Hematopoietic multipotent progenitor cell (in vitro differentiated cells): ENCODE data around the gene LCE5A. TPM values are rescaled to one million over a fixed set of nuclear protein-coding genes. Genes with fewer than 3 reads are reported as not detected.

ENCODE experiments used
- DNase-seq, 3 donors: peaks; one replicate each; pipeline ENCODE4 v3.0.0-alpha.2; 2011 to 2015; ENCODE audit warnings: low read depth in 2 of 3, low spot score in 2 of 3
- total RNA-seq: library from RNA; depleted of rRNA; stranded (reverse); fragments of >200 nt; gene quantifications from one replicate; pipeline ENCODE4 v1.2.3, GENCODE V29; 2012

LCE5A gene, protein sequence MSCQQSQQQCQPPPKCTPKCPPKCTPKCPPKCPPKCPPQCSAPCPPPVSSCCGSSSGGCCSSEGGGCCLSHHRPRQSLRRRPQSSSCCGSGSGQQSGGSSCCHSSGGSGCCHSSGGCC
- total RNA-seq: not detected

DNA sequence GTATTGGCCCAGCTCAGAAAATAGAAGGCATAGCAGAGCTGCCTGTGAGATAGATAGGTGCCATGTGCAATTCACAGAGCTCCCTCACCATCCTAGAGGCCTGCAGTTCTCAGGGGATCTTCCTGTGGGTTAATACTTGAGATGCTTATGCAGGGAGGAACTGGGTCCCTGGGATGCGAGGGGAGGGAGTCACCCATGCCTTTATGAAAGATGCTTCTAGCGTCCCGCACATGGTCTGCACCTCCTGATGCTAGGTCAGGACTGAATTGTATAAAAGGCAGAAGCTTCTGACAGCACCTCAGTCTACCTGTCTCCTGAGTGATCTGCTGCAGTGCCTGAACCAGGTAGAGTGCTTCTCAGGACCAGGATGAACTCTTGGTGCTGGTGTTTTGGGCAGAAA, at the start of gene LCE5A:
LCE5A (plus strand) TSS at position 301 of the 400 bp plus-strand sequence. CDS start 732 bp downstream, outside the sequence.
- no peak for DNase-seq

DNA sequence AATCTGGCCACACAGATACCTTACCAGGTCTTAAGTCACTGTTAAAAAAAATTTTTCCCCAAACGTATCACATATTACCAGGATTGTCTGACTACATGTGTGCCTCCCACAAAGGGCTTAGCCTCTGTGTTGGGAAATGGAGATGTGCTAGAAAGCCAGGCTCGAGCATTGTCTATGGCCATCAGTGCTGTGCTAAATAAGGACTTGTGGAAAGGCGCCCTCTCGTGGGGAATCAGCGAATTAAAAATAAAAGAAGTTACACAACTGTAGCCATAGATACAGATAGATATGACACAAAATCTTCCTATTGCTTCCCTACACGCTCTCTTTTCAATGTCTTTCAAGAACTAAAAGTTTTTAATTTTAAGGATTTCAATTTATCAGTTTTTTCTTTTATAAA, 49.1 kb upstream of the LCE5A start:
- peak; percentile 40 to 80 (median 68) for DNase-seq

DNA sequence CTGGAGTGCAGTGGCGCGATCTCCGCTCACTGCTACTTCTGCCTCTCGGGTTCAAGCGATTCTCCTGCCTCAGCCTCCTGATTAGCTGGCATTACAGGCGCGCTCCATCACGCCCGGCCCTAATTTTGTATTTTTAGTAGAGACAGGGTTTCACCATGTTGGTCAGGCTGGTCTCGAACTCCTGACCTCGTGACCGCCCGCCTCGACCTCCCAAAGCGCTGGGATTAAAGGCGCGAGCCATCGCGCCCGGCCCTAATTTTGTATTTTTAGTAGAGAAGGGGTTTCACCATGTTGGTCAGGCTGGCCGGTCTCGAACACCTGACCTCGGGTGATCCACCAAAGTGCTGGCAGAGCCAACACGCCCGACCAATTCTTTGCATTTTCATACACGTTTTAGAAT, 48.0 kb upstream of the LCE5A start:
- DNase-seq: no peak

DNA sequence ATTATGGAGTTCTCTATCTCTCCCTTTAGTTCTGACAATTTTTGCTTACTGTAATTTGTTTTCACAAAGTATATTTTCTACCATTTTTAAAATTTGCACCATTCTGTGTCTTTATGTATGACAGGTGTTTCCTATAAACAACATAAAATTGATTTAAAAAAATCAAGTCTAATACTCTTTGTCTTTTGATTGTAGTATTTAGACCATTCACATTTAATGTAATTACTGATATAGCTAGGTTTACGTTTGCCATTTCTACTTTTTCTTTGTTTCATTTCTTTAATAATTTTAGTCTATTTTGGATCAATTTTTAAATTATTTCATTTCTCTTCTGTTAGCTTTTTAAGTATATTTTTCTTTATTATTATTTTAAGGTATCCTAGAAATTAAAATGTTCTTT, 44.4 kb upstream of the LCE5A start:
- no peak for DNase-seq

DNA sequence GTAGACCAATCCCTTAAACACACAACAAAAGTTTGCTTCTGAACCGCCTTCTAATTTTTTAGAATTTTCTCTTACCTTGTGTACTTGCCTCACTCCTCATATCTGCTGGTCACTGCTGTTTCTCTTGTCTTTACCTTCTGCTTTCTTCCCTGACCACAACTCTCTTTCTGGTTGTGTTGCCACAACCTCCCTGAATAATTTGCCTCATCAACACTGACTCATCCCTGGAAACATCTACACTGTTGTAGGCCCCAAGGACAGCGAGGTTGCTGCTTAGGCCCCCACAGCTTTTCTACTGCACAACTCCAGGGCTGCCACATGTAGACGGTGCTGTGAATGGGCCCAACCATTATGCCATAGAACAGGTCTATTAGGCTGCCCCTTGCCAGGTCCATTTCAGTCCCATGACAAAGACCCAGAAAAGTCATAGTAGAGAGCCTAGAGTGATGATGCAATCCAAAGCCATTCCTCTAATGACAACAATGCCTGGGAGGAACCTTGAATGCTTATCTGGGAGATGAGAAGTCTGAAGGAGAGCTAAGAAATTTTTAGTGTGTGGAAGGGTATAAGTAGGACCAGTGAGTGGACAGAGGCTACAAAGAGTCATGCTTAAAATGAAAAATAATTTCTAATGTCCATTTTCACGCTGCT, 36.6 kb upstream of the LCE5A start:
- no peak for DNase-seq

DNA sequence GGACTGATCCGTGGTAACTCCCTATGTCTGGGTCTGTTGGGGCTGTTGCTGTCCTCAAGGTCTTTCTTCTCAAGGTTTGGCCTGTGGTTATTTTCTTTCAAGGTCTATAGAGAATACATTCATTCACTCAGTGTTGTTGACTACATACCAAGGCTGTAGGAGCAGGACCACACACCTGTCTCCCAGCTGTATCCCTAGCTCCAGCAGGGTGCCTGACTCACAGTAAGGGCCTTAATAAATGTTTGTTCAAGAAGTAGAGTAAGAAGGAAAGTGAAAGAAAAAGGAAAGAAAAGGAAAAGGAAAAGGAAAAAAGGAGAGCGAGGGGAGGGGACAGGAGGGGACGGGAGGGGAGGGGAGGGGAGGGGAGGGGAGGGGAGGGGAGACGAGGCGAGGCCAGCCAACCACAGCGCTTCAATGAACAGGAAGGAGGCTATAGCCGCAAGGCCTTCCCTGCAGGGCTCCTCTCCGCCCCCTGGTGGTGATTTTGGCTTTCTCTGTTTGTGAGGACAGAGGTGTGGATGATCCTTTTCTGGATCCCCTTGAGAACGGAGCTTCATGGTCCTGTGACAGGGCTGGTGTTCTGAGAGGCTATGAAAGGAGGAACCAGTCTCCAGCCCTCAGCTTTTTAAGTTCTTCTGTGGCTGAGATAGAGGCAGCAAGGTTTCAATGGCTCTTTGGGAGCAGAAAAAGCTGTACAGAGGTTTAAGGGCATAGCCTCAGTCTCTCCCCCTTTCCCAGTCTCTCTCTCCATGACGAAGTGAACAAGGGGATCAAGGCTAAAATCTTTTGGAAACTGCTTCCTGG, 30.6 kb upstream of the LCE5A start:
- peak in 2 of 3 donors; percentile 33 to 43 for DNase-seq

DNA sequence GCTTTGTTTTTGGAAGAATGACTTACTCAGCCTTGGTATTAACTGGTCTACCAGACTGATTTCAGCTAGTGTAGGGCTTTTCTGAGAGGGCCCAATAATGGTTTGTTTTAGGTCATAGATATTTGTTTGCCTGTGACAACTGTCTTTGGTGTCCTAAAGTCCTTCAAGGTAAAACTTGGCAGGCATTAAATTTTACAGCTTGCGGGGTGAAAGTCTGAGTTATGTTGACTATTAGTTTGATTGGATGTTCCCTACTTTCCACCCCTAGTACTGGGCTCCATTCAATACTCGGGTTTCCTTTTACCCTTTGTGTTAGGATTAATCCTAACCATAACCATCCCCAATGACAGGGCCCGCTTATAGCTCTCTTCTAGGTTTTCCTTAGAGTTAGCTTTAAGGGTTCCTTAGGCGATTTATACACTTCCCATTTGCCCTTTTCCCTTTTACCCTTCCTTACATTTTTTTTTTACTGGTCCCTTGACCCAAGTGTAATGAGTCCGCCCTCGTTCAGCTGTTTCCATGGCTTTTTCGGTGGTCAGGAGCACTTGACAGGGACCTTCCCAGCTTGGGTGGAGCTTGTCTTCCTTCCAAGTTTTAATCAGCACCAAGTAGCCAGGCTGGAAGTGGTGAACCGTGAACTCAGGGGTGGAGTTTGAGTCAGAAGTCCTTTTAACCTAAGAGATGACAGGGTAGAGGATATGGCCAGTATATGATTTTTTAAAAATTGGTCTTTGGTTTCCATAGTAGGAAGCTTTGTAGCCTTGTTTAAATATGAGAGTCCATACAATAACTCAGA, 28.5 kb upstream of the LCE5A start:
- DNase-seq: no peak

DNA sequence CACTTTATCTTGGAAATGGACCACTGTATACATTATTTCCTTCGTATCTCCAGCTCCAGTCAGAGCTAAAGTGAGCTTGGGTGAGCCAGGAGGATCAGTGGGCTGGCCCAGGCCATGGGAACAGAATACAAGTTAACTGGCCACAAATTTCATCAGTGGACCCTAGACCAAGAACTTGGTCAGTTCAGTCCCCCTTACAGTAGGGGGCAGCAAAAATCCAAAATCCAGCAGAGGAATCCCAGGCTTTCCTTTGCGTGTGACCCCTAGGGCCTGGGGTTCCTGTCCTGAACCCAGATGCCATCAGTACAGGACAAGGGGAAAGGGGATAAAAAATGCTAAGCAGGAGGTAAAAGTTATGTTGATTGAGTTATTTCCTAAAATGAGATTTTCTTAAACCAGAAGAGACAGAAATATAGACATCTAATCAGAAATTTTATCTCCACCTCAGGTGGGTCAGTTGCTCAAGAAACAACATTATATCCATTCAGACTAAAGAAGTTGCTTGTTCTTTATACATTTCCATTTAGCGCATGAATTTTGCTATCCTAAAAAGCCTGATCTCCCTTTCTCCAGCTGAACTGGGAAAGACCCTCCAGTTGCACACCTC, 24.1 kb upstream of the LCE5A start:
- peak in 1 of 3 donors; percentile 20 for DNase-seq

DNA sequence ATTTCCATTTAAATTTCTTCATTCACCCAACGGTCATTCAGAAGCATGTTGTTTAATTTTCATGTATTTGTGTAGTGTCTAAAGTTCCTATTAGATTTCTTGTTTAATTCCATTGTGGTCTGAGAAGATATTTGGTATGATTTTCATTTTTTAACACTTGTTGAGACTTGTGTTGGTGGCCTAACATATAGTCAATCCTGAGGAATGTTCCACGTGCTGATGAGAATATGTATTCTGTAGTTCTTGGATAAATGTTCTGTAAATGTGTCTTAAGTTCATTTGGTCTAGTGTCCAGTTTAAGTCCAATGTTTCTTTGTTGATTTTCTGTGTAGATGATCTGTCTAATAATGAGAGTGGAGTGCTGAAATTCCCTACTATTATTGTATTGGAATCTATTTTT, 22.7 kb upstream of the LCE5A start:
- no peak for DNase-seq

DNA sequence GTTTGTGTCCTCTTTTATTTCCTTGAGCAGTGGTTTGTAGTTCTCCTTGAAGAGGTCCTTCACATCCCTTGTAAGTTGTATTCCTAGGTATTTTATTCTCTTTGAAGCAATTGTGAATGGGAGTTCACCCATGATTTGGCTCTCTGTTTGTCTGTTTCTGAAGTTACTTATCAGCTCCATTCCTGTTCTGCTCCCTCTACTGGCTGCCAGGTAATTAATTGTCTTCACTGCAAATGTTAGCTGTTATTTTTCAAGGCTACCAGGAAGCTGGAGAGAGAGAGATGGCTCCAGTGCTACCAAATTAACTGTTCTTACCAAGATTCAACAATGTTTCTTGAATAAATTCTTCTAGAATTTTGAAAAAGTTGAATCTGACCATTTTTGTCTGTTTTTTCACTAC, 19.1 kb upstream of the LCE5A start:
- DNase-seq: peak in 1 of 3 donors; percentile 48

DNA sequence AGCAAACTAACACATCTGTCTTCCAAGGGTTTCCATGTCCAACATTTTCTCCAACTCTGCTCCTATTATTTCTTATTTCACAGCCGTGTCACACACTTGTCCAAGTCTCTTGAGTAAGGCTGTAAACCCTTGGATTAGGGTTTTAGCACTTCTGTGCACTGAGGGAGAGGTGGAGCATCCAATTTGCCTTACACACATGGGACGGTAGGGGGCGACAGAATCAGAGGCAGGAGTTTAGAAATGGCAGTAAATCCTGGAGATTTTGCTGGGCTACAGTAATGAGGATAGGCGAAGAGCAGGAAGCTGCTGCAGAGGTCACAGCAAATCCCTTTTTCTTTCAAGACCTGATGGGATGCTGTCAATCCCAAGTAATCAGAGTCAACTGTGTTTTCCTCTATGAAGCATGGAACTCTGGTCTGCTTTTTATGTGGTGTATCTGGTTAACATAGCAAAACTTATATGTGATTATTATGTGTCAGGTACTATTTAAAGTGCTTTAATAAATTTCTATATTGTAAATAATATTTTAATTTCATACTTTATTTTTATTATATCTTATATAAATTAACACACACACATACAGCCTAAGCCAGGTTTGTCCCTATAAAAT, 15.4 kb upstream of the LCE5A start:
- DNase-seq: peak in 1 of 3 donors; percentile 43

DNA sequence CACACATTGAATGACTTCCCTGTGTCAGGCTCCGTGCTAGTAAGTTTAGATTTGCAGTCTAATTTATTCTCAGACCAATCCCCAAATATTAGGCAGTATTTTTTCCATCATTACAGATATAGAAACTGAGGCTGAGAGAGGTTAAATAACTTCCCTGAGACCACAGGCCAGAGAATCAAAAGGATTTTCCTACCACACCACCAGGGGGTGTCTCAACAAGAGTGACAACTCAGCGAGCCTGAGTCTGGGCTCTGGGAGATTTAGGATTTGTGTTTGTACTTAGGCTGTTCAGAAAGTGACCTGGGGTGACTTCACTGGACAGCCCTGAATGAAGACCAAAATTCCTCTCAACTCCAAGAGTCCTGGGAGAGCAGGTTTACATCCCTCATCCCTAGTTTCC, 13.3 kb upstream of the LCE5A start:
- peak in 1 of 3 donors; percentile 55 for DNase-seq

DNA sequence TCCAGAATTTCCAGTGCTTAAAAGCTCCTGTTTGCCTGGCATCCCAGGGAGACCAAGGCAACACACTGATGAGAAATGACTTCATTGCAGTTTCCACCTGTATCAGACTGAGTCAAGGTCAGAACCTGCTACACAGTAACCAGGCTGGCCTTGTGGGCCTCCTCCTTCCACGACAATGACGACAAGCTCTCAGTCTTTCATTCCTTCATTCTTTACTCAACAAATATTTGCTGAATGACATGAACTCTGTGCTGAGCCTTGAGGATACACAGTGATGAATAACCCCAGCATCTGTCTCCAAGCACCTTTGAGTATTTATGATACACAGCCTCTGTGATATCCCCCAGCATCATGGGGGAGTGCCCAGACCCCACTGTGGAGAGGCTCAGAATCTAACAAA, 8.9 kb upstream of the LCE5A start:
- no peak for DNase-seq

DNA sequence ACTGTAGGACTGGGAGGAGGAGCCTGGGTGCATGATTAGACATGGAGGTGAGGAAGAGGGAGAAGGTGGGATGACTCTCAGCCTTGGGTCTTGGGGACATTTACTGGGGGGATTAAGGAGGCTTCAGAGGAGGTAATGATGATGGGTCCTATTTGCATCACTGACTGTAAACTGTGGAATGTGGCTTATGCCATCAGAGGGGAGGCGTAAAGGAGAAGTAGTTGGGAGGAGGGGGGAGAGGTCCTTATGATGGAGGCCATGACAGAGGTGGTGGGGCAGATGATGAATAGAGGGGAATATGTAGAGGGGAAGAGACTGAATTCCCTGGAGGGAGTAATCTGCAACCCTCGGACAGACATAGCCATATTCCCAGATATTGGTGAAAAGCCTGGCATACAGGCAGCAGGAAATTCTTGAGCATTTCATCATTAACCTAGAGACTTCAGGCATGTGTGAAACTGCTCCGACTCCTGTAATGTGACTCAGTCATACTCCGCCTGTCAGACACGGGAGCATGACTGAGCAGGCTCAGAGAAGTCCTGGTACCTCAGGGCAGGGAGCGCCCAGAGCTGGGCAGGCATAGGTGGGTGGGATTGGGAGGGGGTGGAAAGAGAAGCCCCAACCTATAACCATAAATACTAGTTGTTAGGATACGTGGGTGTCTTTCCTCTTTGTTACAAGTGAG, 8.0 kb upstream of the LCE5A start:
- DNase-seq: no peak

DNA sequence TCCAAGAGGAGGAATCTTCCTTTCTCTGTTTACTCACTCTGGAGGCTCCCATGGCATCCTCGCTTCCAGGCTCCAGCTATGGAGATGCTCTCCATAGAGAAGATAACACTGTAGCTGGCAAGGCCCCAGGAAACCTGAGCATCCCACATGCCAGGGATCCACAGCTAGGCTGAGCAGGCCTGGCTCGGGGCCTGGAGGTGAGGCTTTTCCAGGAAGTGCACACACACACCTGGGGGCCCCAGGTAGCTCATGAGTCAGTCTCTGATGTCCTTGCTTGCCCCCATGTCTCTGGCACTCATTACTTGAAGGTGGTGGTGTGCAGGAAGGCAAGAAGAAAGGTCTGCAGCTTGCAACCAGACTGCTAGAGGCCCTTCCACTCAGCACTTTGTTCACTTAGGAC, 5.5 kb upstream of the LCE5A start:
- no peak for DNase-seq

DNA sequence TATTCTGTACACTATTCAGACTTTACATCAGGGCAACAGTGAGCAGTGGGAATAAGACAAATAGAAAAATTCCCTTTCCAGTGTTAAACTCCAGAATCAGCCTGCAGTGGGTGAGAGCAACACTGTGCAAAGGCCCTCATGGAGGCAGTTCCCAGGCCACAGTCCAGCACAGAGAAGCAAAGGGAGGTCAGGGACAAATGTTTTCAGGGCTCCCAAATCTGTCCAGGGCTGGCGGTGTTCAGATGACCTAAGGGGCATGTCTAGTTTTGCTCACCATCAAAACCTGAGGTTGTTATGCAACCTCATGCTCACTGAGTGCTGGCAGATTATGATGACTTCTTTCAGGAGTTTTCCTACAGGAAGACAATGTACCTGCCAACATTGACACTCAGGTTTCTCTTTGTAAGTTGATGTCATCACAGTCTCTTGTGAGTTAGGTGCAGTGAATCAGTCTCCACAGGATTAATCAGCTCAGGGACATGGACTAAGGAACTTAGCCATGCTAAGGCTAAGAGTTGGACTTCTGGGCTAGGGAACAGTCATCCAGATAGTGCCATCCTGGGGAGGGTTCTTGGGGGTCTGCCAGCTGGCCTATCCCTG, 3.6 kb upstream of the LCE5A start:
- no peak for DNase-seq

DNA sequence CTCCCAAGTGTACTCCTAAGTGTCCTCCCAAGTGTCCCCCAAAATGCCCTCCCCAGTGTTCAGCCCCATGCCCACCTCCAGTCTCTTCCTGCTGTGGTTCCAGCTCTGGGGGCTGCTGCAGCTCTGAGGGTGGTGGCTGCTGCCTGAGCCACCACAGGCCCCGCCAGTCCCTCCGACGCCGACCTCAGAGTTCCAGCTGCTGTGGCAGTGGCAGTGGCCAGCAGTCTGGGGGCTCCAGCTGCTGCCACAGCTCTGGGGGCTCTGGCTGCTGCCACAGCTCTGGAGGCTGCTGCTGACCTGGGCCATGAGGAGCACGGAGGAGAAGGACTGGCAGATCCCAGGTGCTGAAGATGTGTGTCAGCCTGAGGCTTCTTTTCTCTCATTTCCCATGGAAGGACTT, 993 bp downstream of the LCE5A start:
- no peak for DNase-seq

DNA sequence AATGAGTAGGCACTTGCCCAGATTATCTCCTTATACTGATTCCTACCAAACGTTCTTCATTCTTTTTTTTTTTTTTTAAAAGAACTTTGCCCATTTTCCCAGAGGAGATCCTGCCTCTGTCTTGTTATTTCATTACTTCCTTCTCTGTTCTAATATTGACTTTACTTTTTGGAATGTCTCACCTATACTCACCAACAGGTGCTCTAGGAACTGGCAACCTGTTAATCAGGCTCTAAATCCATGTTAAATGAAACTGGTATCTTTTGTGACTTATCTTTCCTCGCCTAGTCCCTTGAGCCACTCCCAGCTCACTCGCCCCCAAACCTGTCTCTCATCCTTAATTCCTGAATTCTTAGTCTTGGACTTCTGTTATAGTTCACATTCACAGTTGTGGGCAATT, 2.5 kb downstream of the LCE5A start:
- DNase-seq: no peak

DNA sequence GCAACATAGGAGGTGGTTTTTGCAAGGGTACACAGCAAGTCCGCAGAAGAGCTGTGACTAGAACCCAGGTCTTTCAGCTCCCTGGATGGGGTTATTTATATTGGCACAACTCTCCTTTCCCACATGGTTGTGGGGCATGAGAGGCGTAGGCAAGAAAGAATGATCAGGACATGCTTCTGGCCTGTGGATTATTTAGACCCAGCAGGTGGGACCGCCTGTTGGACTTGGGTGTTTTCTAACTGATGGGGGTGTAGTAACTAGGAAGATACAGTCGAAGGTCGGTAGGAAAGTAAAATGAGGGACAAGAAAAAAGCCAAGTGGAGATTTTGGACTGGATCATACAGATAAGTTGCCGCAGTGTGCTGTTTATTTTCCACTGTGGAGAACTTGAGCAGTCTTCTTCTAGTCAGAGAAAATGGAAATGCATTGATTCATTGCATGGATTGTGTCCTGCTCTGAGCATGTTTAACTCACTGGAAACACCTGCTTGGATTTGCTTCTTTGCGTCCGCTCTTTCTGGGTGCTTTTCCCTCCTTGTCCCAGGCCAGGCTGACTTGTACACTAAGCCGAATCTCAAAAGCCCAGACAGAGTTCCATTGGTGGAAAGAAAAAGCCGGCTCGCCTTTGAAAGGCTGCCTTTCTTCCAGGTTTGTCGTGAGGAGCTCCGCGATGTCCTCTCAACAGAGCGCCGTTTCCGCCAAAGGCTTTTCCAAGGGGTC, 4.3 kb downstream of the LCE5A start:
- no peak for DNase-seq
